ENCODE measurements around the gene RIPK4.
"Not testable (repeated sequence)": the region's sequence is repeated elsewhere in the genome, so short reads cannot be mapped to it uniquely, and the experiment has no call there.

RIPK4 gene

GRCh38 chr21:41726630-41726969 lies 40.3 kb downstream of the RIPK4 start:
- in situ Hi-C loops (cut with MboI; ENCODE audit: low pct_unique_long_range_greater_than_20kb, low sequenced_read_pairs) = no loop called here
- no peak for DNase-seq

GRCh38 chr21:41726058-41726558 lies 40.7 kb downstream of the RIPK4 start:
- in situ Hi-C loops (cut with MboI; ENCODE audit: low pct_unique_long_range_greater_than_20kb, low sequenced_read_pairs) = no loop called here
- no peak for DNase-seq

- in situ Hi-C loops (cut with MboI; ENCODE audit: low pct_unique_long_range_greater_than_20kb, low sequenced_read_pairs) = no loop called here
- DNase-seq = no peak
Observed at GRCh38 chr21:41725421-41726031, 41.3 kb downstream of the RIPK4 start.

GRCh38 chr21:41723835-41724234 lies 43.0 kb downstream of the RIPK4 start:
- in situ Hi-C loops (cut with MboI; ENCODE audit: low pct_unique_long_range_greater_than_20kb, low sequenced_read_pairs); DNase-seq: not testable (repeated sequence)

- DNase-seq = no peak
- in situ Hi-C loops (cut with MboI; ENCODE audit: low pct_unique_long_range_greater_than_20kb, low sequenced_read_pairs) = no loop called here
Observed at GRCh38 chr21:41722052-41723018, 44.5 kb downstream of the RIPK4 start.

- in situ Hi-C loops (cut with MboI; ENCODE audit: low pct_unique_long_range_greater_than_20kb, low sequenced_read_pairs) = no loop called here
- no peak for DNase-seq
Observed at GRCh38 chr21:41720250-41720649, 46.6 kb downstream of the RIPK4 start.

- in situ Hi-C loops (cut with MboI; ENCODE audit: low pct_unique_long_range_greater_than_20kb, low sequenced_read_pairs) = no loop called here
- no peak for DNase-seq
Observed at GRCh38 chr21:41719691-41720090, 47.2 kb downstream of the RIPK4 start.

- no peak for DNase-seq
- in situ Hi-C loops (cut with MboI; ENCODE audit: low pct_unique_long_range_greater_than_20kb, low sequenced_read_pairs) = no loop called here
Observed at GRCh38 chr21:41717573-41718330, 49.1 kb downstream of the RIPK4 start.

- in situ Hi-C loops (cut with MboI; ENCODE audit: low pct_unique_long_range_greater_than_20kb, low sequenced_read_pairs) = no loop called here
- DNase-seq = no peak
Observed at GRCh38 chr21:41716751-41717150, 50.1 kb downstream of the RIPK4 start.

- in situ Hi-C loops (cut with MboI; ENCODE audit: low pct_unique_long_range_greater_than_20kb, low sequenced_read_pairs) = no loop called here
- no peak for DNase-seq
Observed at GRCh38 chr21:41715649-41716281, 51.1 kb downstream of the RIPK4 start.

GRCh38 chr21:41714299-41714865 lies 52.5 kb downstream of the RIPK4 start:
- in situ Hi-C loops (cut with MboI; ENCODE audit: low pct_unique_long_range_greater_than_20kb, low sequenced_read_pairs); DNase-seq: not testable (repeated sequence)

- in situ Hi-C loops (cut with MboI; ENCODE audit: low pct_unique_long_range_greater_than_20kb, low sequenced_read_pairs) = no loop called here
- no peak for DNase-seq
Observed at GRCh38 chr21:41713495-41714281, 53.2 kb downstream of the RIPK4 start.

GRCh38 chr21:41712730-41713129 lies 54.1 kb downstream of the RIPK4 start:
- no peak for DNase-seq
- in situ Hi-C loops (cut with MboI; ENCODE audit: low pct_unique_long_range_greater_than_20kb, low sequenced_read_pairs) = no loop called here

GRCh38 chr21:41712201-41712600 lies 54.7 kb downstream of the RIPK4 start:
- no peak for DNase-seq
- in situ Hi-C loops (cut with MboI; ENCODE audit: low pct_unique_long_range_greater_than_20kb, low sequenced_read_pairs) = no loop called here

- no peak for DNase-seq
- in situ Hi-C loops (cut with MboI; ENCODE audit: low pct_unique_long_range_greater_than_20kb, low sequenced_read_pairs) = no loop called here
Observed at GRCh38 chr21:41711416-41712007, 55.3 kb downstream of the RIPK4 start.

- DNase-seq = no peak
- in situ Hi-C loops (cut with MboI; ENCODE audit: low pct_unique_long_range_greater_than_20kb, low sequenced_read_pairs) = no loop called here
Observed at GRCh38 chr21:41710823-41711160, 56.1 kb downstream of the RIPK4 start.

GRCh38 chr21:41709965-41710822 lies 56.7 kb downstream of the RIPK4 start:
- no peak for DNase-seq
- in situ Hi-C loops (cut with MboI; ENCODE audit: low pct_unique_long_range_greater_than_20kb, low sequenced_read_pairs) = no loop called here
